ENCODE data around the gene ANGPTL1.

GRCh38 chr1:178818416-178818815 lies 52.5 kb downstream of the ANGPTL1 start:
- TF ChIP-seq CTCF (IDR thresholded peaks at IDR 0.05) (no peak), EZH2 (IDR thresholded peaks at IDR 0.05) (no peak), EZH2phosphoT487 (IDR thresholded peaks at IDR 0.05) (no peak)

Measured in neural progenitor cell (in vitro differentiated cells).